Heart left ventricle (tissue), 16 donors: ENCODE data around the gene SEC61G. TPM values are rescaled to one million over a fixed set of nuclear protein-coding genes. Genes with fewer than 3 reads are reported as not detected.

Source experiments
- ATAC-seq, 4 donors: fragments of 200-7000 bp; cut with Tn5 transposase; one replicate each; pipeline ENCODE4 v1.9.1; 2020 to 2022; ENCODE audit warnings: moderate library complexity in 4 of 4, mild to moderate bottlenecking in 3 of 4, moderate number of reproducible peaks in 1 of 4
- DNase-seq, 5 donors: peaks; one replicate each; pipeline ENCODE4 v3.0.0-alpha.2; 2020
- H3K27ac ChIP-seq, 12 donors: fragments of 200-600 bp; sonication (generic) in 4 of 12; one replicate each; pipeline versions ENCODE4 v1.5.0 to v1.8.0; 2016 to 2022; ENCODE audit warnings: mild to moderate bottlenecking in 2 of 12
- H3K27me3 ChIP-seq, 9 donors: fragments of 200-600 bp; sonication (generic) in 2 of 9; one replicate each; pipeline versions ENCODE4 v1.5.1 to v1.8.0; 2016 to 2022; ENCODE audit warnings: mild to moderate bottlenecking in 3 of 9
- H3K36me3 ChIP-seq, 9 donors: fragments of 200-600 bp; sonication (generic) in 2 of 9; one replicate each; pipeline versions ENCODE4 v1.5.0 to v1.8.0; 2018 to 2022; ENCODE audit warnings: mild to moderate bottlenecking in 2 of 9
- H3K4me1 ChIP-seq, 12 donors: fragments of 200-600 bp; sonication (generic) in 4 of 12; one replicate each; pipeline versions ENCODE4 v1.5.0 to v1.8.0; 2016 to 2022; ENCODE audit warnings: mild to moderate bottlenecking in 3 of 12
- H3K4me3 ChIP-seq, 12 donors: fragments of 200-600 bp; sonication (generic) in 4 of 12; one replicate each; pipeline versions ENCODE4 v1.5.0 to v1.8.0; 2017 to 2022; ENCODE audit warnings: mild to moderate bottlenecking in 9 of 12, moderate library complexity in 4 of 12
- H3K9me3 ChIP-seq, 12 donors: fragments of 200-600 bp; sonication (generic) in 4 of 12; one replicate each; pipeline versions ENCODE4 v1.5.0 to v1.8.0; 2016 to 2022; ENCODE audit warnings: mild to moderate bottlenecking in 1 of 12
- CTCF ChIP-seq, 12 donors: fragments of 200-600 bp; sonication (generic) in 4 of 12; IDR thresholded peaks; one replicate each; pipeline versions ENCODE4 v1.5.0 to v1.8.0; 2018 to 2022; ENCODE audit warnings: antibody characterized with exemption in 12 of 12, mild to moderate bottlenecking in 5 of 12
- POLR2A ChIP-seq, 2 donors: fragments of 450-650 bp; IDR thresholded peaks; one replicate each; pipeline ENCODE4 v1.6.1; 2017; ENCODE audit warnings: antibody characterized with exemption in 2 of 2, mild to moderate bottlenecking in 2 of 2, moderate library complexity in 2 of 2
- WGBS, 4 donors: extraction: QIAGEN DNeasy Blood & Tissue Kit in 2 of 4; methylation state at CpG; one replicate each; pipeline versions ENCODE4 v1.1.5 to v1.1.7; 2013 to 2018; 5-methylcytosine and 5-hydroxymethylcytosine counted together
- intact Hi-C, 10 donors: fragments of 100-400 bp; cut with DNase I; formaldehyde crosslinking; loops; one replicate each; pipeline versions ENCODE4 v1.11.1 to v1.14.2; 2022
- polyA plus RNA-seq, 2 donors: library from polyadenylated mRNA; stranded (reverse); fragments of 200-250 nt; gene quantifications; one replicate each; pipeline ENCODE4 v1.2.3, GENCODE V29; 2013
- total RNA-seq, 9 donors: library from RNA; depleted of rRNA in 2 of 9; stranded (reverse); fragments of >200 nt in 2 of 9; fragmentation: NEBNext Ultra II Directional in 3 of 9; extraction: Animal tissue kit (Norgen Biotek cat#: 25700) in 3 of 9; gene quantifications; one replicate each; pipeline versions ENCODE4 v1.1.0 to v1.2.4, GENCODE V29; 2016 to 2023
- donor health status: ischemic (EF 13 %, LVEDD 7.1; RV severe dilation, severe dysfunction).
- donor health status: healthy with polysubstance abuse.
- donor health status: DM: no; HTN: yes; CAD: no.
- donor health status: DM: no; HTN: no; CAD: no.
- donor health status: ischemic (EF 25% LVEDD 6.9; RV normal size, moderate dysfunction).
- donor health status: ischemic (EF 25% LVEDD 5.7; RV mildly dilated, moderate dysfunction).
- donor health status: healthy.
- donor health status: DM: yes; HTN: yes; CAD: no.
- donor health status: ischemic (EF 35%, LVEDD 5.7; RV mildly dilated, moderate dysfunction).
- donor health status: nonischemic (EF 11% LVEDD 7.7; RV severe dilation, severe dysfunction).
- donor health status: DM: yes; HTN: yes; CAD: no.
- donor health status: PGD.
- donor health status: ischemic (EF 29% LVEDD 5.4; RV normal size, mild dysfunction).
- donor health status: nonischemic (EF 23%, LVEDD 6.1; RV moderate dilation, normal function).

SEC61G gene
- total and polyA plus RNA-seq, 11 donors, result 65.7 to 629 (median 106) TPM

GRCh38 chr7:54711900-54712595 lies 47.0 kb downstream of the SEC61G start:
- Histone ChIP-seq H3K9me3 (peaks cover 0 to 15% (median 0%) of the 10 kb centered on the region in 12 donors), H3K27ac (no peak overlapping the region), H3K36me3 (no peaks in the 10 kb centered on the region), H3K4me3 (no peak overlapping the region), H3K4me1 (no peaks in the 10 kb centered on the region), H3K27me3 (no peaks in the 10 kb centered on the region)
- TF ChIP-seq POLR2A (IDR thresholded peaks at IDR 0.05), result no peak
- TF ChIP-seq CTCF (IDR thresholded peaks at IDR 0.05), result no peak
- DNase-seq, result no peak
- ATAC-seq, result no peak
- 74 to 84% (median 78%) methylated on average over 2 of the region's 2 CpGs for WGBS, 4 donors
- intact Hi-C loops, result no loop called here

DNA sequence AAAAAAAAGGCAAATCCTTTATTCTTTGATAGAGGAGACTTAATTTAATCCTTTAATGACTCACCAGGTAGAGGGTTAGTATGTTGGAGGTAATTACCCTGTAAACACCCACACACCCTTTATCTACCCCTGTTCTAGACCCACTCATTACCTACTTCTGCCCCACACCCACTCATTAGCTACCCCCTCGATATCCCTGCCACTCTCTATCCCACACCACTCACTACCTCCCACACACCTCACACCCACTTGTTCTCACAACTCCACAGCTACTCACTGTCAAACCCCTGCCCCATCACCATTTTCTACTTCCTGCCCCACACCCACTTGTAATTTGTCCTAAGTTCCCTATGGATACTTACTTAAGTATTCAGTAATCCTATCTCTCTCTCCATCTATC lies 49.7 kb downstream of the SEC61G start:
- H3K9me3 ChIP-seq, result peaks cover 0 to 15% (median 0%) of the 10 kb centered on the region in 12 donors
- no peaks in the 10 kb centered on the region for H3K27me3 ChIP-seq
- WGBS, 4 donors, result 49 to 64% (median 61%) methylated on average over 1 of the region's 1 CpG
- no peak overlapping the region for H3K27ac ChIP-seq
- TF ChIP-seq CTCF (IDR thresholded peaks at IDR 0.05), result no peak
- TF ChIP-seq POLR2A (IDR thresholded peaks at IDR 0.05), result no peak
- H3K4me1 ChIP-seq, result no peaks in the 10 kb centered on the region
- intact Hi-C loops, result no loop called here
- no peaks in the 10 kb centered on the region for H3K36me3 ChIP-seq
- DNase-seq, result no peak
- no peak for ATAC-seq
- no peak overlapping the region for H3K4me3 ChIP-seq

DNA sequence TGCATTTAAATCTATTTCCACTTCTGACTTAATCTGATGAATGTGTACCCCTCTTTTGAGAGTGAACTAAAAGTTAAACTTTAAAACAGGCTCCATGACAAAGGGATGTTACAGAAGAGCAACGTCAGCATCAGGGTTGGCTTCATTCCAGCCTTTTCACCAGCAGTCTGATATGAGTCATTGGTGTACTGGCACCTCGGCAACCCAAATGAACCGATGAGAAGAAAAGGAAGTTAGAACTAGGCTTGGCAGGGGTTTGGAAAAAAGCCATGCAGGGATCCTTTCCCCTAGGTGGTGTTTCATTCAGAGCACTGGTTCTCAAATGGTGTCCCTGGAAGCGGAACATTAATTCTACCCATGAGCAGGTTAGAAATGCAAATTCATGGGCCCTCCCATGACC lies 53.6 kb downstream of the SEC61G start:
- Histone ChIP-seq H3K36me3 (no peaks in the 10 kb centered on the region), H3K27ac (no peak overlapping the region), H3K4me1 (no peaks in the 10 kb centered on the region), H3K4me3 (no peak overlapping the region), H3K9me3 (peaks cover 0 to 15% (median 0%) of the 10 kb centered on the region in 12 donors), H3K27me3 (no peaks in the 10 kb centered on the region)
- DNase-seq, result no peak
- ATAC-seq, result no peak
- 45 to 57% (median 47%) methylated on average over 4 of the region's 4 CpGs for WGBS, 4 donors
- no peak for TF ChIP-seq CTCF (IDR thresholded peaks at IDR 0.05)
- no peak for TF ChIP-seq POLR2A (IDR thresholded peaks at IDR 0.05)
- intact Hi-C loops, result no loop called here

DNA sequence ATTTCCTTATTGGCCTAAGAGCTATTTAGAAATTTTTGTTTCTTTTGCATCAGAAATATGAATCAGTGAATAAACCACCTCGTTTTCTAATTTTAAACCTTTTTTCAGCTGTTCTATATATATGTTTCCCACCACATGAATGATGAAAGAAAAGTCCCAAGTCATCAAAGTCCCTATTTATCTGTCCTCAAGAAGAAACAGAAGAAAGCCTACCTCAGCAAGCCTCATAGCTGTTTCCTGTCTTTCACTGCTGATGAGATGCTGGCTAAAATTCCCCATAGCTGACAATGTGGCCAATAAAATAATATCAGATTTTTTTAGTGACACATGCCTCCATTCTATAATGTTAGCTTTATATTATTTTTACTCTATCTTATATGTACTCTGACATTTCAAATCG lies 54.2 kb downstream of the SEC61G start:
- Histone ChIP-seq H3K9me3 (peaks cover 0 to 15% (median 0%) of the 10 kb centered on the region in 12 donors), H3K27ac (no peak overlapping the region), H3K4me3 (no peak overlapping the region), H3K27me3 (no peaks in the 10 kb centered on the region), H3K36me3 (no peaks in the 10 kb centered on the region), H3K4me1 (no peaks in the 10 kb centered on the region)
- intact Hi-C loops, result no loop called here
- ATAC-seq (no peak), DNase-seq (no peak)
- WGBS, 4 donors, result 35 to 50% (median 43%) methylated on average over 2 of the region's 2 CpGs
- no peak for TF ChIP-seq CTCF (IDR thresholded peaks at IDR 0.05)

Other genes starting within 250 kb of the SEC61G start
- not detected for gene VSTM2A, start 216.8 kb downstream of the SEC61G start, total RNA-seq
- gene VSTM2A, start 216.8 kb downstream of the SEC61G start, polyA plus RNA-seq, result not detected